Activated T-helper 1 cell treated with anti-CD3 and anti-CD28 coated beads, Interleukin-12 subunit alpha, Interleukin-12 subunit beta, Interleukin-2, Interleukin-4 antibody, amounts not matched to agents 30 ng/mL and 10 ng/mL and 1 ng/mL, durations not matched to agents 14 hours and 24 hours and 36 hours (primary cell): Measurements from ENCODE around the gene ST7. TPM values are rescaled to one million over a fixed set of nuclear protein-coding genes. Genes with fewer than 3 reads are reported as not detected.

ENCODE experiments used
- DNase-seq: peaks from one replicate; pipeline ENCODE4 v3.0.0; 2021; ENCODE audit warnings: low spot score
- H3K27ac Mint-ChIP-seq: one replicate; pipeline ENCODE4 v1.8.0; 2021; ENCODE audit warnings: mild to moderate bottlenecking, mixed read lengths
- H3K27me3 Mint-ChIP-seq: one replicate; pipeline ENCODE4 v1.8.0; 2022; ENCODE audit warnings: mild to moderate bottlenecking, moderate library complexity, mixed read lengths; ENCODE audit not compliant: insufficient read depth
- H3K36me3 Mint-ChIP-seq: one replicate; pipeline ENCODE4 v1.8.0; 2021; ENCODE audit warnings: low read depth, mixed read lengths
- H3K4me1 Mint-ChIP-seq: one replicate; pipeline ENCODE4 v1.8.0; 2021; ENCODE audit warnings: low read depth, mixed read lengths
- H3K4me3 Mint-ChIP-seq: one replicate; pipeline ENCODE4 v1.8.0; 2021; ENCODE audit warnings: mild to moderate bottlenecking, moderate library complexity, mixed read lengths
- H3K9me3 Mint-ChIP-seq: one replicate; pipeline ENCODE4 v1.8.0; 2021; ENCODE audit warnings: mixed read lengths
- intact Hi-C: fragments of 100-400 bp; cut with micrococcal nuclease; formaldehyde crosslinking; loops from one replicate; pipeline ENCODE4 v1.15.1; 2024
- total RNA-seq: library from RNA; stranded (reverse); gene quantifications from 2 replicates; pipeline ENCODE4 v1.2.3, GENCODE V29; 2022

ST7 gene
- total RNA-seq, 1 donor from 2014 or later: 5.8 TPM

- intact Hi-C loops: no loop called here
- no peak overlapping the region for H3K4me3 Mint-ChIP-seq
These were observed 298.4 kb downstream of the ST7 start for GRCh38 chr7:117251687-117252086.

GRCh38 chr7:117259615-117260014, 306.3 kb downstream of the ST7 start:
- peaks cover 2% of the 10 kb centered on the region for H3K27me3 Mint-ChIP-seq
- H3K4me1 Mint-ChIP-seq: no peaks in the 10 kb centered on the region
- no peak for DNase-seq
- no peaks in the 10 kb centered on the region for H3K9me3 Mint-ChIP-seq
- no peak overlapping the region for H3K27ac Mint-ChIP-seq
- intact Hi-C loops: no loop called here
- H3K4me3 Mint-ChIP-seq: no peak overlapping the region
- H3K36me3 Mint-ChIP-seq: no peaks in the 10 kb centered on the region

More at GRCh38 chr7:117251687-117252086, 298.4 kb downstream of the ST7 start:
- no peak overlapping the region for H3K27ac Mint-ChIP-seq
- no peaks in the 10 kb centered on the region for H3K9me3 Mint-ChIP-seq
- no peaks in the 10 kb centered on the region for H3K27me3 Mint-ChIP-seq
- no peak for DNase-seq
- H3K4me1 Mint-ChIP-seq: no peaks in the 10 kb centered on the region
- H3K36me3 Mint-ChIP-seq: no peaks in the 10 kb centered on the region

- Mint-ChIP-seq H3K4me1 (no peaks in the 10 kb centered on the region), H3K27me3 (peaks cover 2% of the 10 kb centered on the region), H3K27ac (no peak overlapping the region), H3K4me3 (no peak overlapping the region), H3K9me3 (no peaks in the 10 kb centered on the region), H3K36me3 (no peaks in the 10 kb centered on the region)
- no peak for DNase-seq
- intact Hi-C loops: no loop called here
These were observed 309.2 kb downstream of the ST7 start for GRCh38 chr7:117262546-117262945.

- H3K4me1 Mint-ChIP-seq: no peaks in the 10 kb centered on the region
- no peak for DNase-seq
- no peak overlapping the region for H3K27ac Mint-ChIP-seq
- peaks cover 2% of the 10 kb centered on the region for H3K27me3 Mint-ChIP-seq
- intact Hi-C loops: no loop called here
- no peaks in the 10 kb centered on the region for H3K9me3 Mint-ChIP-seq
- H3K4me3 Mint-ChIP-seq: no peak overlapping the region
- no peaks in the 10 kb centered on the region for H3K36me3 Mint-ChIP-seq
These were observed 311.4 kb downstream of the ST7 start for GRCh38 chr7:117264716-117265115.

- DNase-seq: no peak
- no peaks in the 10 kb centered on the region for H3K36me3 Mint-ChIP-seq
- H3K27me3 Mint-ChIP-seq: no peaks in the 10 kb centered on the region
- H3K9me3 Mint-ChIP-seq: peaks cover 6% of the 10 kb centered on the region
- no peak overlapping the region for H3K27ac Mint-ChIP-seq
- H3K4me1 Mint-ChIP-seq: no peaks in the 10 kb centered on the region
- H3K4me3 Mint-ChIP-seq: no peak overlapping the region
- intact Hi-C loops: no loop called here
These were observed 316.1 kb downstream of the ST7 start for GRCh38 chr7:117269417-117269816.

- Mint-ChIP-seq H3K27me3 (no peaks in the 10 kb centered on the region), H3K4me3 (no peak overlapping the region), H3K9me3 (peaks cover 6% of the 10 kb centered on the region), H3K27ac (no peak overlapping the region), H3K36me3 (no peaks in the 10 kb centered on the region), H3K4me1 (no peaks in the 10 kb centered on the region)
- intact Hi-C loops: no loop called here
- no peak for DNase-seq
These were observed 316.6 kb downstream of the ST7 start for GRCh38 chr7:117269886-117270285.

- no peak overlapping the region for H3K27ac Mint-ChIP-seq
- H3K27me3 Mint-ChIP-seq: no peaks in the 10 kb centered on the region
- no peak overlapping the region for H3K4me3 Mint-ChIP-seq
- H3K4me1 Mint-ChIP-seq: no peaks in the 10 kb centered on the region
- intact Hi-C loops: no loop called here
- peaks cover 6% of the 10 kb centered on the region for H3K9me3 Mint-ChIP-seq
- H3K36me3 Mint-ChIP-seq: no peaks in the 10 kb centered on the region
- no peak for DNase-seq
These were observed 317.1 kb downstream of the ST7 start for GRCh38 chr7:117270371-117270770.

GRCh38 chr7:117271566-117271965, 318.3 kb downstream of the ST7 start:
- intact Hi-C loops: no loop called here
- peaks cover 6% of the 10 kb centered on the region for H3K9me3 Mint-ChIP-seq
- no peak overlapping the region for H3K27ac Mint-ChIP-seq
- DNase-seq: no peak
- no peaks in the 10 kb centered on the region for H3K27me3 Mint-ChIP-seq
- no peaks in the 10 kb centered on the region for H3K4me1 Mint-ChIP-seq
- no peaks in the 10 kb centered on the region for H3K36me3 Mint-ChIP-seq
- H3K4me3 Mint-ChIP-seq: no peak overlapping the region

- intact Hi-C loops: no loop called here
- Mint-ChIP-seq H3K36me3 (no peaks in the 10 kb centered on the region), H3K27ac (no peak overlapping the region), H3K4me3 (no peak overlapping the region), H3K9me3 (peaks cover 6% of the 10 kb centered on the region), H3K4me1 (no peaks in the 10 kb centered on the region), H3K27me3 (no peaks in the 10 kb centered on the region)
- no peak for DNase-seq
These were observed 318.9 kb downstream of the ST7 start for GRCh38 chr7:117272017-117272759.

GRCh38 chr7:117273325-117273724, 320.0 kb downstream of the ST7 start:
- H3K27ac Mint-ChIP-seq: no peak overlapping the region
- no peak for DNase-seq
- intact Hi-C loops: no loop called here
- no peaks in the 10 kb centered on the region for H3K4me1 Mint-ChIP-seq
- no peaks in the 10 kb centered on the region for H3K27me3 Mint-ChIP-seq
- H3K4me3 Mint-ChIP-seq: no peak overlapping the region
- peaks cover 6% of the 10 kb centered on the region for H3K9me3 Mint-ChIP-seq
- no peaks in the 10 kb centered on the region for H3K36me3 Mint-ChIP-seq

GRCh38 chr7:117273814-117274225, 320.5 kb downstream of the ST7 start:
- Mint-ChIP-seq H3K4me1 (no peaks in the 10 kb centered on the region), H3K36me3 (no peaks in the 10 kb centered on the region), H3K9me3 (peaks cover 6% of the 10 kb centered on the region), H3K27ac (no peak overlapping the region), H3K27me3 (no peaks in the 10 kb centered on the region), H3K4me3 (no peak overlapping the region)
- intact Hi-C loops: no loop called here
- no peak for DNase-seq

GRCh38 chr7:117274951-117275350, 321.6 kb downstream of the ST7 start:
- Mint-ChIP-seq H3K4me1 (no peaks in the 10 kb centered on the region), H3K27ac (no peak overlapping the region), H3K9me3 (peaks cover 6% of the 10 kb centered on the region), H3K27me3 (peaks cover 1% of the 10 kb centered on the region), H3K36me3 (no peaks in the 10 kb centered on the region), H3K4me3 (no peak overlapping the region)
- intact Hi-C loops: no loop called here
- no peak for DNase-seq

GRCh38 chr7:117277576-117277975, 324.3 kb downstream of the ST7 start:
- Mint-ChIP-seq H3K4me1 (no peaks in the 10 kb centered on the region), H3K9me3 (no peaks in the 10 kb centered on the region), H3K4me3 (no peak overlapping the region), H3K27me3 (peaks cover 6% of the 10 kb centered on the region), H3K27ac (no peak overlapping the region), H3K36me3 (no peaks in the 10 kb centered on the region)
- intact Hi-C loops: no loop called here
- no peak for DNase-seq

GRCh38 chr7:117278040-117278439, 324.7 kb downstream of the ST7 start:
- Mint-ChIP-seq H3K4me3 (no peak overlapping the region), H3K36me3 (no peaks in the 10 kb centered on the region), H3K4me1 (no peaks in the 10 kb centered on the region), H3K27ac (no peak overlapping the region), H3K27me3 (peaks cover 7% of the 10 kb centered on the region), H3K9me3 (no peaks in the 10 kb centered on the region)
- DNase-seq: no peak
- intact Hi-C loops: no loop called here
